ENCODE data around the gene BBS4. TPM values are rescaled to one million over a fixed set of nuclear protein-coding genes. Genes with fewer than 3 reads are reported as not detected.
"Not testable (repeated sequence)": the region's sequence is repeated elsewhere in the genome, so short reads cannot be mapped to it uniquely, and the experiment has no call there.

Gene BBS4
- total RNA-seq, 1 donor from 2014 or later, result 36.1 TPM

DNA sequence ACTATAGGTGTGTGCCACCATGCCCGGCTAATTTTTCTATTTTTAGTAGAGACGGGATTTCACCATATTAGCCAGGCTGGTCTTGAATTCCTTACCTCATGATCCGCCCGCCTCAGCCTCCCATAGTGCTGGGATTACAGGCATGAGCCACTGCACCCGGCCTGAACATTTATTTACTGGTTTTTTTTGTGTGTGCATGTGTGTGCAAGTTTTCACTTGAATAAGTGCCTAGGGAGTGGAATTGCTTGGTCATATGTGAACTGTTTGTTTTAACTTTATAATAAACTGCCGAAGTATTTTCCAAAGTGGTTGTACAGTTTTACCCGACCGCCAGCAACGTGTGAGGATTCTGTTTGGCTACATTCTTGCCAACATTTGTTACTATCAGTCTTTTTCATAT is 14.1 kb downstream of the BBS4 start:
- no peak for DNase-seq

- DNase-seq, result no peak
Observed at GRCh38 chr15:72706266-72706665, 20.3 kb downstream of the BBS4 start.

DNA sequence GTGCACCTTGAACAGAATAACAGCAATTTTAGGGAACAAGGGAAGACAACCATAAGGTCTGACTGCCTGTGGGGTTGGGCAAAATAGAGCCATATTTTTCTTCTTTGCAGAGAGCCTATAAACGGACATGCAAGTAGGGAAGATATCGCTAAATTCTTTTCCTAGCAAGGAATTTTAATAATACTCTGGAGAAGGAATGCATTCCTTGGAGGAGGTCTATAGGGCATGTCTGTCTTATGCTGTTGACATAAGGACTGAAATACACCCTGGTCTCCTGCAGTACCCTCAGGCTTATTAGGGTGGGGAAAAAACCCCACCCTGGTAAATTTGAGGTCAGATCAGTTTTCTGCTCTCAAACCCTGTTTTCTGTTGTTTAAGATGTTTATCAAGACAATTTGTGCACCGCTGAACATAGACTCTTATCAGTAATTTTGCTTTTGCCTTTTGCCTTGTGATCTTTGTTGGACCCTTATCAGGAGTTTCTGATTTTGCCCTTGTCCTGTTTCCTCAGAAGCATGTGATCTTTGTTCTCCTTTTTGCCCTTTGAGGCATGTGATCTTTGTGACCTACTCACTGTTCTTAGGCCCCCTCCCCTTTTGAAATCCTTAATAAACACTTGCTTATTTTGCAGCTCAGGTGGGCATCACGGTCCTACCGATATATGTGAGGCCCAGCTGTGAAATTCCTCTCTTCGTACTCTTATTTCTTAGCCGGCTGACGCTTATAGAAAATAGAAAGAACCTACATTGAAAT is 22.7 kb downstream of the BBS4 start:
- DNase-seq, result not testable (repeated sequence)

DNA sequence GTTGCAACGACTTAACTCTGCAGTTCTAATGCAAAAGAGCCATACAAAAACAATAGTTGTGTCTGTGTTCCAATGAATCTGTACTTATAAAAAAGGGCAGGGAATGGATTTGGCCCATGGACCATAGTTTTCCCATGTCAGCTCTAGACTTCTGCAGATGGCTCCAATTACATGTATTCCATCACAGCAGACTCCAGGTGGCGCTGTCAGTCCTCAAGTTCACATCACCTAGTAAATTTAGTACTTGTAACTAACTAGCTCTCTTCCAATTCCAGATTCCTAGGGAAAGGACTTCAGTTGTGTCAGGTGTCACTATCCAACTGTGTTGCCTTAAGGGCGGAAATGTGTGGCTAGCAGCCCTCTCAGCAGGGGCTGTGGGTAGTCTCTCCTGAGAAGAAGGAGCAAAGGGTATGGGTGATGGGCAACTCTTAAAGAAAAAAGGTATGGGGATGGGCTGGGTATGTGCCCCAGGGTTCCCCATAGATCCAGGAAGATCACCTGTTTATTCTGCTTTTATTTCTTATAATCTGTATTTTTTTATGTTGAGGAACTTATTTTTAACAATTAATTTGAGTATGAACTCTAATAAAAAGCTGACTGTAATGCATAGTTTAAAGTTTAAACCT is 36.2 kb downstream of the BBS4 start:
- DNase-seq, result peak; percentile 54

DNA sequence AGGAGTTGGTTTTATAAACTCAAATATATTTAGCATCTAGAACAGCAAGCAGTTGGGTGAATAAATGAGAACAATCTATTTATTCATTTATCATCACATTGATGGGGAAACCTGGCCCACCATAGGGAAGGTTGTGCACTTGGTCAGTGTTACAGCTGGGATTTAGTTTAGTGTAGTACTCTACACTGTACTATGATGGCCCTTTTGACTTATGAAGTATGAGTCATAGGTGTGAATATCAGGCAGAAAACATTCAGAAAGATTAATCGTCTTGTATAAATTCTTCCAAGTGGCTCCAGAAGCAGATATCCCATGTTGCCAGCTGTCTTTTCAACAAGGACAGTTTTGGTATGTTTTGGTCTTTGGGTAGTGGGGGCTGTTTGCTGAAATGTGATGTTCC is 38.0 kb downstream of the BBS4 start:
- no peak for DNase-seq

DNA sequence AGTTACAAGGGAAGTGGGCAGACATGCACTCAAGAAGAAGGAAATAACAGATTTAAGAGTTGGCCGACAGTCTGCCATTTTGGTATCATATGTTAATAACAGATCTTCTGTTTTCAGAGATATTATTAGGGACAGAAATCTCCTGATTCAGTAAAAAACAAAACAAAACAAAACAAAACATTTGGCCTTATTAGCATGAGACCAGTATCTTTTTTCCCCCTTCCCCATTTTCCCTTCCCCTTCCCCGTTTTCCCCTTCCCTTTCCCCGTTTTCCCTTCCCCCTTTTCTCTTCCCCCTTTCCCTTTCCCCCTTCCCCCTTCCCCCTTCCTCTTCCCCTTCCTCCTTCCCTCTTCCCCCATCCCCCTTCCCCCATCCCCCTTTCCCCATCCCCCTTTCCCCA is 39.4 kb downstream of the BBS4 start:
- no peak for DNase-seq

DNA sequence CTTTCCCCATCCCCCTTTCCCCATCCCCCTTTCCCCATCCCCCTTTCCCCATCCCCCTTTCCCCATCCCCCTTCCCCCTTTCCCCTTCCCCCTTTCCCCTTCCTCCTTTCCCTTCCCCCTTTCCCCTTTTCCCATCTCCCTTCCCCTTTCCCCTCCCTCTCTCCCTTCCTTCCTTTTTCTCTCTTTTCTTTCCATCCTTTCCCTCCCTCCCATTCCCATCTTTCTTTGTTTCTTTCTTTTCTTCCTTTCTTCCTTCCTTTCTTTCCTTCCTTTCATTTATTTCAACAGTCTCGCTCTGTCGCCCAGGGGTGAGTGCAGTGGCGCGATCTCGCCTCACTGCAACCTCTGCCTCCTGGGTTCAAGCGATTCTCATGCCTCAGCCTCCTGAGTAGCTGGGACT is 39.8 kb downstream of the BBS4 start:
- DNase-seq, result not testable (repeated sequence)

GRCh38 chr15:72727154-72727553 is 41.1 kb downstream of the BBS4 start:
- DNase-seq, result no peak

GRCh38 chr15:72728249-72728648 is 42.2 kb downstream of the BBS4 start:
- DNase-seq, result not testable (repeated sequence)

GRCh38 chr15:72728821-72729220 is 42.8 kb downstream of the BBS4 start:
- DNase-seq, result no peak

- DNase-seq, result no peak
Observed at GRCh38 chr15:72732086-72732485, 46.1 kb downstream of the BBS4 start.

DNA sequence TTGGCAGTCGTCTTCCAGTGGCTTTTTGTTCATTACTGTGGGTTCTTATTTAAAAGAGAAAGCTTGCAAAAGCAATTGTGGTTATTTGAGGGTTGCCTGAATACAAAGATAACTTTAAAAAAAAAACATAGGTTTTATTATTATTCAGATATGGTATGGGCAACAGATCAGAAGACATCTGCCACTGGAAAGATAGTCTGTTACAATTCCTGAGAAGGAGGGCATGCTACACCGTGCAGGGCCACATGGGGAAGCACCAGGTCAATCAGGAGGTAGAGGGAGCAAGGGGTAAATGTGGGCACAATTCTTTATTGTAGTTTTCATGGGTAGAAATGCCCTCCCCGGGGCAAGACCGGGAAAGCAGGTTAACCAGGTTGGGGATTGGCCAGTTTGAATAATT is 46.5 kb downstream of the BBS4 start:
- DNase-seq, result no peak

- DNase-seq, result no peak
Observed at GRCh38 chr15:72733941-72734738, 48.1 kb downstream of the BBS4 start.

GRCh38 chr15:72735111-72735510 is 49.1 kb downstream of the BBS4 start:
- no peak for DNase-seq

DNA sequence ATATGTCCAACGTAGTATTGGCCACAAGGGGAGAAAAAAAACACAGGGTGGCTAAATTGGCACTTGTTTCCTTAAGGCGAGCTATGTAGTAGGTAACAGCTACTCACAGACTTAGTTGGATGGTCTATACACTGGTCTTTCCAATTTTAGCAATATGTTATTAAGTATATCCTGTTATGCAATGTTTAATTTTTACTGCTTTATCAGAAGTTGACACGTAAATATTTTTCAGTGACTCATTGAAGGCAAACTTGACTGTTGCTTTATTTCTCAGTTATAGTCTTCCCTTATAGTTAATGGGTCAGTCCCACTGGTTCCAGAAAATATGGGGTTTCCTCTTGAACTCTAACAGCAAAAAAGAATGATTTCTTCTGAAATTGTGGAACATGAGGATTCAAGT is 51.1 kb downstream of the BBS4 start:
- no peak for DNase-seq

- no peak for DNase-seq
Observed at GRCh38 chr15:72737723-72738122, 51.7 kb downstream of the BBS4 start.

DNA sequence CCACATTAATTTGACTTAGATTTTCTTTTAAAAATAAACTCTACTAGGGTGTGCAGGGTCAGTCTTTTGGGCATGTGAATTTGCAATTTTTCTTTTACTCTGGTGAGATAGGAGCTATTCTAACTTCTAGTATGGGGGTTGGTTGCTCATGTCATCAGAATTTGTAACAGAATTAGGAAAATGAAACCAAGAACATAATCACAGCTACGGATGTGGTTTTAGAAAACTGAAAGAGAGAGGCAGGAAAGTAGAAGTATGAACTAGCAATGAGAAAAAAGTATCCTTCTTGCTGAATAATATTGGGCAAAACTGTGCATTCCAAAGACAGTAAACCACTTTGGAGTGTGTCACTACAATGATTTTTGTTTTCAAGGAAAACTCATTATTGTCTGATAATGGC is 54.2 kb downstream of the BBS4 start:
- DNase-seq, result no peak

DNA sequence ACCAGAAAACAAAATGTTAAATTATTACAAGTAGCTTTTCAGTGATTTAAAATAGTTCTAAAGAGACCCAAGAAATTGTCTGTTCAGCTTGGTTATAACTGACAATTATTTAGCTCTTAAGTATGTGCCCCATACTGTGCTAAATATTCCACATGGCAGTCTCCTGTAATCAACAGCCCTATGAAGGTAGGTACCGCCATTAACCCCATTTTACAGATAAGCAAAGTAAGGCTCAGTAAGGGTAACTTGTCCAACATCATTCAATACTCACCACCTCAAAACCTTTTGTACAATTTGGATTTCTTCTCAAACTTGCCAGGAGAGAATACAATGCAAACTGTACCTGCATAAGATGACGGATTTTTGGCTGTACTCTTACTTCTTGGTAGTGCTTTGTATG is 63.7 kb downstream of the BBS4 start:
- DNase-seq, result no peak

DNA sequence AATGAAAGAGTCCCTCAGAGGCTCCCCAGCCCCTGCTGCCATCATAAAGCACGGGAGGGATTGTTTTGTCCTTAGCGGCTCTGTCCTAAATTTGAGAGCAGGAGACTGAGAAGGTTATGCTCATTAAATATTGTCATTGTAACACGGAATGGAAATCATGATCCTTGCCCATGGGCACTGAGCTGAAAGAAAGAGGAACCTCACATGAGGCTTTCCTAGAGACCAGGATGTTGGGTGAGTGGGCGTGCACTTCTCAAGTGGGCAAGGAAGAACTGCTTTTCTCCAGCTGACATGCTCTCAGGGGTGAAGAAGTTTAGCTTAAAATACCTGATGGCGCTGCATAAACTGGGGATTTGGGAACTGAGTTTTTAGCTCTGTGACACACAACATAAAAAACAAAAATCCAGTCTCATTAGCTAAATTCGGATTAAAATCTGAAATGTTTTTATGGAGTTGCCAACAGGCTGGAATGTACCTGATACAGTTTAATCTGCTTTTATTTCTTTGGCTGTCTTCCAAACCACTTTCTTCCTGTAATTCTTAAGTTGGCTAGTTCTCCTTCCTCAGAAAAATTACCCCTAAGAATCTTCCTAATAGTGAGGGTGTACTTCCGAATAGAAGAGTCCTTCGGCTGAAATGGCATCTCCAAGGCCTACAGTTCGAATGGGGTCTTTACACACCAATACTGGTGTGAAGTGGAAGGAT is 65.9 kb downstream of the BBS4 start:
- DNase-seq, result no peak

GRCh38 chr15:72754096-72754495 is 68.1 kb downstream of the BBS4 start:
- no peak for DNase-seq

DNA sequence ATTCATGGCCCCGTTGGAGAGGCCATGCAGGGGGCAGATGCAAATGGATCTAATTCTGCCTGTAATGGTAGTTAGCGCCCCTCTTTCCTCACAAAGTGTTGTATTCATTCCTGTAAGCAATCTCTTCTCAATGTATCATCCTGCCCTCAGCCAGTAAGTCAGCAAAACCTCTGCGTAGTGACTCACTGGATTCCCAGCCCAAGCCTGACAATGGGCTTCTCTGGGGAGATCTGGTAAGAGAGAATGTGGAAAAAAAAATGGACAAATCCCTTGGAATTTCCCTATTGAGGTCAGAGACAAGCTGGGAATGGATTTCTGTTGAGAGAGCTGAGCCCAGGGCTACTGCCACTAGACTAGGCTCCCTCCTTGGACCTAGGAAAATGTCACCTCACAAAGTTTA is 72.2 kb downstream of the BBS4 start:
- DNase-seq, result no peak

- no peak for DNase-seq
Observed at GRCh38 chr15:72760590-72761260, 74.7 kb downstream of the BBS4 start.
